HG03460 (cell line): Measurements from ENCODE around the gene DNAJC15.
A peak's percentile ranks its signal among the peaks of the same experiment; 100 is the strongest.
"Not testable (repeated sequence)": the region's sequence is repeated elsewhere in the genome, so short reads cannot be mapped to it uniquely, and the experiment has no call there.

Experiments
- ATAC-seq: cut with Tn5 transposase; IDR thresholded peaks from one replicate; pipeline ENCODE4 v1.9.1; 2021; ENCODE audit not compliant: unreplicated experiment

Gene DNAJC15

DNA sequence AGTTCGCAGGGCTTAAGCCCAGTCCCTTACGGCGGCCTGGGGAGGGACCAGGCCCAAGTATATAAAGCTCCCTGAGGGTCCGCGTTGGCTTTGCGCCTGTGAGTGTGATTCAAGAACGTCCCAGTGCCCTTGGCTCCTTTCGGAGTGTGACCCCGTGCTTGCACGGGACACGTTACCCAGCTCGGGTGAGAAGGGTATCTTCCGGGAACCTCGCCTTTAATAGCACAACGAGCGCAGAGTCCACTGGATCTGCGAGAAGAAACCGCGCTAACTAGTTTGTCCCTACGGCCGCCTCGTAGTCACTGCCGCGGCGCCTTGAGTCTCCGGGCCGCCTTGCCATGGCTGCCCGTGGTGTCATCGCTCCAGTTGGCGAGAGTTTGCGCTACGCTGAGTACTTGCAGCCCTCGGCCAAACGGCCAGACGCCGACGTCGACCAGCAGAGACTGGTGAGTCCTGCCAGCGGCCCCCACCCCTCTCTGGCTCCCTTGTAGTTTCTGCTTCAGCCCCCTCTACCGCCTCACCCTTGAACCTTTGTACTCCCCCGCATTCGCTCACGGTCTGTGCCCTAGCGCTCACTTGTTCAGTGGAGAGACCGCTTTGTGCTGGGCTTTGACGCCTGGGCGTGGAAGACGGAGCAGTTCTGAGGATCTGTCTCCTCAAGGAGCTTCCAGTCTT lies at the start of gene DNAJC15:
TSS of gene DNAJC15 (plus strand) at position 298 of the 675 bp plus-strand sequence. CDS start at position 339, 41 bp downstream.
- ATAC-seq, result peak; percentile 88

DNA sequence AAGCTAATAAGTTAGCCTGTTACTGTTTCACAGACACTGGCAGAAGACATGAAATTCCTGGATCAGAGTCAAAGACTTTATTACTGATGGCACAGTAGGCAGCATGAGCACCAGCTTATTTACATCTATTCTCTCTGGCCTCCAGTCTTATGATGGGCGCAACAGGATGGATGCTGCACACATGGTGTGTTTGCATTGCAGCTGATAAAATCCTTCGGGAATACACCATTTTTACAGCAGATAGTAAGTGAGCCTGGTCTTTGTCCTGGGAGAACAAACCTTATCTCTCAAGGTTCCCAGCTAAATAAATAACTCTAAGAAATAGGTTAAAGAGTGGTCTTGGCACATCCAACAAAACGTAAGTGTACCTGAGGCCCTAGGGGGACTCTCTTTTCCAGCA lies 47.3 kb upstream of the DNAJC15 start:
- no peak for ATAC-seq

DNA sequence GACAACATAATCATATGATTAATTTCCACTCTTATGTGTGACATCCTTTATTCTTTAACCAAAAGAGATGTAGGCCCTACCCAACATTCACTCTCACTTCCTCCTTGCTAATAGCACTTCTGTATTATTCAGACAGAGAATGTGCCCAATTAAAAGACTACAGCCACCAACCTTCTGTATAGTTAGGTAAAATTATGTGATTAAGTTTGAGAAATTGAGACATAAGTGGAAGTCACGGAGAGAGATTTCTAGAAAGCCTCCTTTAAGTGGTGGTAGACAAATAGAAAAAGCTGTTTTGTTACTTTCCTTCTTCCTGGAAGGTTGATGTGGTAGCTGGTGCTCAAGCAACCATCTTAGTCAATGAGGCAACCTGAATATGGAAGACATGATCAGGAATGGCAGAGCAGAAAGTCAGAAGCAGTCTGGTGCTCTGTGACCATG lies 46.1 kb upstream of the DNAJC15 start:
- no peak for ATAC-seq

DNA sequence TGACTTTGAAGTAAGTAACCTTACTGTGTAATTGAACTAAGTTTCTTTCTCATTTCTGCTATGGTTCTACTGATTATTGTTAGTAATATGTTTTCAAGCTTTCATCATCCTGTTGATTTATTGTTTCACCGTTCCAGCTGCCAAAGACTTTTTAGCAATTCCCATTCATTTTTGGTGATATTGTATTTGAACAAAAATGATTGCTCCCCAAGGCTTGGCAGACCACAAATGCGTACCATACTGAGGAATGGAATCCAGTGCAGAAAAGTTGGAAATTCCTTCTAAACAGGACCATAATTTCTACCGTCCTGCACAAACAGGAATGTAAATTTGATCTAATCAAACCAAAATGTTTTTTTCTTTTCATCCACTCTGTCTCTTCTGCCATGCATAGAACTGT lies 42.1 kb upstream of the DNAJC15 start:
- no peak for ATAC-seq

DNA sequence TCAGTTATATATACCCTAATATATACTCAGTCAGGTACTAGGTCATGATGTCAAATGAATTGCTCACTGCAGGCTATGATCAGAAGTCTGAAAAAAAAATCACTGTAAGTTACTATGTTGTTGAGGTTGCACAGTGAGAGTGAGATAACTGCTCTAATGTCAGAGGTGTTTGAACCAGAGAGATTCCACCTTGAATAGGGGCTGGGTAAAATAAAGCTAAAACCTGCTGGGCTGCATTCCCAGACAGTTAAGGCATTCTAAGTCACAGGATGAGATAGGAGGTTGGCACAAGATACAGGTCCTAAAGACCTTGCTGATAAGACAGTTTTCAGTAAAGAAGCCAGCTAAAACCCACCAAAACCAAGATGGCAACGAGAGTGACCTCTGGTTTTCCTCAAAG lies 41.5 kb upstream of the DNAJC15 start:
- no peak for ATAC-seq

DNA sequence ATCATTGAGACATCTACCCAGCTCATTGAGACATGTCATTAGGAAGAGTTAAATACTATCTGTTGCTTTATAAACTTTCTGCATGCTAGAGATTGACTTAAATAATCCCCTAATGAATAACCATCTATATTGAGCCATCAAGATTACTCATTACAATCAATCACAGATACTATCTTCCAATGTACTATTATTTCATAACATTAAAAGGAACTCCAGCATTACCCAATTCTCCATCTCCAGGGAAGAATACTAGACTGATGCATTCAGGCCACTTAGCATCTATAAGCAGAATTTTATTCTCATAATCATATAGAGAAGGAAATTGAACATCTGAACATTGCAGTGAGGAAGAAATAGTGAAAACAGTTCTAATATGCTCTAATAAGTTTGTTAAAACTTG lies 39.4 kb upstream of the DNAJC15 start:
- no peak for ATAC-seq

DNA sequence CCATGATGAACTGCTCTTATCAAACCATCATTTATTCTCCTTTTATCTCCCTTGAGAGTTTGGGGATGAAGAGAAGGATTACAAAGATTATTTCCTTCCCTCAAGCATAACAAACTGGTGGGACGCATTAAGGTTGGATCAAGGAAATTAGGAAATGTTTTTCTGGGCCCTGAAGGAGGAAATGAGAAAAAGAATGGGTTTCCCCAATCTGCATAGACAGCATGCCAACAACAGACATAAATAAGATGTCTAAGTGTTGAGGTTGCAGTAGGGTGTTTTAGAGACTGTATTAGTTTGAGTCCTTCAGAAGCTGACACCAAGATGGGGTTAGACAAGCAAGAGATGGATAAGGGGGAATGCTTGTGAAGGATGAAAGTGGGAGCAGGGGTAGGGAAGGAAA lies 38.7 kb upstream of the DNAJC15 start:
- no peak for ATAC-seq

DNA sequence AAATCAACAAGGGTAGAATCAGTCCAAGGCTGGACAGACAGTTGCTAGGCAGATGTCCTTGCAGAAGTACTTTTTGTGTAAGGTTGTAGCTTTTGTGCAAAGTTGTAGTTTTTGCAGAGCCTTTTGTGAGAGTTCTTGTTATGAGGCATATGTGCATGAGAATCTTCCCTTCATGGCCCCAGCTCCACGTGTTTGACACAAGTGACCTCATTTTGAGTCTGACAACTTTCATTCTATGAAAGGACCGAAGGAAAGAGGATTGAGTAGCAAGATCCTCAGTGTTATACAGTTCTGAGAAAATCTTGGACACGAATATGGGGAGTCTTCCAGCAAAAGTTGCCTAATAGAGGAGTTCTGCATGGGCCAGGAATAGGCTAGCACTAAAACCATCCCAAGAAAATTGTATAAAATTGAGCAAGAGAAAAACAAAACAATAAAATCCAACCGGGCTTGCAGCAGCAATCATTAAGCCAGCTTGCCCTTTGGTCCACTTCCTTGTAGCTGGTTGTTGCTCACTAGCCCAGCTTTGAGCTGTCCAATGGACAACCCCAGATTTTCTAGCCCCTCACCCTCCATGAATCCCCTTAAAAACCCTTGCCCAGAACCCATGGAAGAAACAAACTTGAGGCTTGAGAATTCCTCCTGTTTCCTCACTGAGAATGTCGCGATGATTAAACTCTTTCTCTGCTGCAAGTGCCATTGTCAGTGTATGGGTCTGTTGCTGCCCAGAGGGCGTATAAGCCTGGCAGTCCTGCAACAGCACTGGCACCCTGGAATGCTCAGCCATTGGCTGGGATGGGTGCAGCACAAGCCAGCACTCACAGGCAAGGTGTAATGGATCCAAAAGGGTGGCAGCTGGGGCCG lies 37.8 kb upstream of the DNAJC15 start:
- no peak for ATAC-seq

DNA sequence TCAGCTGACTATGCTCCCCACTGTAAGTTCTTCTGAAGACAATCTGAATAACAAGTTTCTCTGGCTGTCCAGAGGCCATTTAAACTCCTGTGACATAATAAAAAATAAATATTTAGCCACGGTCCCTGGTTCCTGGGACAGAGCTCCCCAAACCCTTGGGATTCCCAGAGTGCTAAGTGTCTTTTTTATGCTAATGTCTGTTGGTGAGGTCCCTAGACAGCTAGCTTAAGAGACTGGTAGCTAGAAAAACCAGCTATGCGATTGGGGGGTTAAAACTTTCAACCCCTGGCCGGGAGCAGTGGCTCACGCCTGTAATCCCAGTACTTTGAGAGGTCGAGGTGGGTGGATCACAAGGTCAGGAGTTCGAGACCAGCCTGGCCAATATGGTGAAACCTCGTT lies 37.2 kb upstream of the DNAJC15 start:
- ATAC-seq, result no peak

DNA sequence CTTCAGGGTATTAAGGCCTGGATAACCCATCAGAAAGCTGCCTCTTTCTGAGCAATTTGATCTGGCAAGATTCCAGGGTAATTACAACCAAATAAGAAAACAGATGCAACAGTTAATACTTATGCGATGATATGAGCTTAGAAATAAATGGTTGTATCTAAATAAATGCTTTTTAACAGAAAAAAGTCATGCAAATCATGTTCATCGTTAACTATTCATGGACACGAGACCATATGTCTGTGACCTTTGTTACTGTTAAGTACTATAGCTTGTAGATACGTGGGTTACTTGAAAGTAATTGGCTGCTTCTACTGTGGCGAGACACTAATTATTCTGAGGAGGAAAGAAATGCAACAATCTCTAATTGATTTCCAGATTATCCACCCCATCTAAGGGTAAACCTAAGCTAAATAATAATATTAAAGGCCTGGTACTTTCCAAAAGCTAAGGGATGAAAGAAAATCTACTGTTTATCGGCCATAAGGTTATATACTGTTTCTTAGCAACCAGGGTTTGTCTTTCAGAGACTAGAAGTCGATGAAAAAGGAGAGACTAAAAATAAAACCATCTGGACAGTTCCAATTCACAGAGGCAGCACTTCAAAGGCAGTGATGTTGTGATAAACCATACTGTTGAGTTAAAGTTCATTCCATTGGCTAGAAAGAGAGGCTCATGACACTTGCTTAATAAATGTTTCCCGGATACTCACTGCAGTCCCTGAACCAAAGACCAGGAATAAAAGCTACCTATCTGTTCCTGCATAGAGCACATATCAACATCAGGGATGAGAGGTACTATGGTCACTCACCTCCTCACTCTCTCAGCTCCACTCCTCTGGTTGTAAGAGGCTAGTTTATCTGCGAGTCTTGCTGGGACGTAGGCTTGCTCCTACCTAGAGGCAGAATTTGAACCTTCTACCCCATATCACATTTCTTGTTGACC lies 32.8 kb upstream of the DNAJC15 start:
- ATAC-seq, result no peak

DNA sequence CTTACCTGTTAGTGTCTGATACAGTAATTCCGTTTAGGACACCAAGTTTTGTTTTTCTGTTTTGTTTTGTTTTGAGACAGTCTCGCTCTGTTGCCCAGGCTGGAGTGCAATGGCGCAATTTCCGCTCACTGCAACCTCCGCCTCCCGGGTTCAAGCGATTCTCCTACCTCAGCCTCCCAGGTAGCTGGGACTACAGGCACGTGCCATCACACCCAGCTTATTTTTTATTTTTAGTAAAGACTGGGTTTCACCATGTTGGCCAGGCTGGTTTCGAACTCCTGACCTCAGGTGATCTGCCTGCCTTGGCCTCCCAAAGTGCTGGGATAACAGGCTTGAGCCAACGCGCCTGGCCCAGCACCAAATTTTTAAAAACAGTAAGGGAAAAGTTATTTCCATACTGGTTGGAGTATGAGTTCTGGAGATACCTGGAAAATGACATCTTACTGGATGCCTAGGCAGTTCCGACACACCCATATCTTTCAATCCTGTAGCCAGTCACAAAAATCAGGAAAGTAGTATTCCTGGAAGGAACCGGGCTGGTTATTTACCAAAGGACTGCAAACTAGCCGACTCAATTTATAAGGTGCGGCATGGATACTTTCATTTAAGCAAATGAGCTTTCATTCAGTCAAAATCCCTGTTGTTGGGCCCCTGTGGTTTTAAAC lies 32.0 kb upstream of the DNAJC15 start:
- not testable (repeated sequence) for ATAC-seq

DNA sequence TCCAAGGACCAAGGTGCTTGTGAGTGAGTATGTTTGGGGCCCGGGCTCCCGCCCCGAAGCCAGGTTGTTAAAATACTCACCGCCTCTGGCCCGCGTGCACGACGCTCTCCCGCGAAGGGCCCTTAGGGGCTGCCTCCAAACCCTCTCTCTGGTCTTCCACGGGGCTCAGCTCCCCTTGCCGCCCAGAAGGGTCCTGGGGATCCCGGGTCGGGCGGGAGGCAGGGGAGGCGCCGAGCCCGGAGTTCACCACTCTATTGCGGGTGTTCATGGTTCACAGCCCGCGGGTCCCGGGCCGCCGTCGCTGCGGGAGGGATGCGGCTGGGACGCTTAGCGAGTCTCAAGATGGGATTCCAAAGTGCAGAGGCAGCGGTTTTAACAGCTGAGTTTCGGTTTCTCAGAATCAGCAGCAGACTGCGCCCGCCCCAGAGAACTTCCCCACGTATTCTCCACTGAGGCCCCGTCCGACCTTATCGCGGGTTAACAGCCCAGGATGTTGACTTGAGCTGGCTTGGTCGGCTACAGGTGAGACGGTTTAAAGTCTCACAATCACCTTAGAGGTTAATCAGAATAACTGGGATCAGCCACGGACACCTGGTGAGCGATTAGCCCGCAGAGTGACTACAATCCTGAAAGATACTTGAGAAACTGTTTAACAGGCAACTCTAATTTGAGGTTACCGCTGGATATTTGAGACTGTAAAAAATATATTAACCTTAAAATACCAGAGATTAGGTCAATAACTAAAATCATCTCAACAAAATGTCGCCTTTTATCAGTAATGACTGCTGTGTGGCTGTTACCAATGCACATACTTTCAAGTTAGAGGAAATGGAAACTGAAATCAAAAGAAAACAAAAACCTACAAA lies 31.3 kb upstream of the DNAJC15 start, which contains the start of gene EPSTI1:
TSS of gene EPSTI1 (minus strand) at position 344 of the 866 bp plus-strand sequence. CDS start at position 268, 76 bp downstream.
- peak; percentile 78 for ATAC-seq

DNA sequence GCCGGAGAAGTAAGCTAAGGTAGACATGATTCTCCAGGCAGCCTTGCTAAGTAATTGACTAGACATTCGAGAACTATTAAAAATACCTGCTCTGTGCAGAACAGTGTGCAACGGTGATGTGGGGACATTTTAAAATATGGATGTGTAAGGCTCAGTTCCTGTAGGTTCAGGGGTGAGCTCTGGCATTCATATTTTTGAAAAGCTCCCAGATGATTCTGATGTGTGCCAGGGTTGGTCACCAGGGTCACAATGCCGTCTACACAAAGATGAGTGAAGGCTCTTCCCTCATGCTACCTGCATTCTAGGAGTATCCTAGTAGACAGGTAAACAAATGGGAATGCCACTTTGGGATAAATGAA lies 30.6 kb upstream of the DNAJC15 start:
- peak; percentile 4 for ATAC-seq

DNA sequence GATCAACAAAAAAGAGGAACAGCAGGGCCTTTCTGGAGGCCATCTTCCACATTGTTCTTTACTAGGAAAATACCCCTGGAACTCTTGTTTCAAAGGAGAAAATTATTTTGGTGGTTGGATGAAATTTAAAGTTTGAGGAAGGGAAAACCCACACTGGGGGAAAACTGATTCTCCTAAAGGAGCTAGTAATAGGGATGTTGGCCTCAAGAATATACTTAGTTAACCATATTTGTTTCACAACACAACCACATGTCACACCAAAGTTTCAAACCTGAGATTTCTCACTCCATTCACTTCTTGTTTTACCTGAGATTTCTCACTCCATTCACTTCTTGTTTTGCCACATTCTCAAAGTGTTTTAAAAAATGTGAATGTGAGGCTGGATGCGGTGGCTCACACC lies 28.5 kb upstream of the DNAJC15 start:
- ATAC-seq, result no peak

DNA sequence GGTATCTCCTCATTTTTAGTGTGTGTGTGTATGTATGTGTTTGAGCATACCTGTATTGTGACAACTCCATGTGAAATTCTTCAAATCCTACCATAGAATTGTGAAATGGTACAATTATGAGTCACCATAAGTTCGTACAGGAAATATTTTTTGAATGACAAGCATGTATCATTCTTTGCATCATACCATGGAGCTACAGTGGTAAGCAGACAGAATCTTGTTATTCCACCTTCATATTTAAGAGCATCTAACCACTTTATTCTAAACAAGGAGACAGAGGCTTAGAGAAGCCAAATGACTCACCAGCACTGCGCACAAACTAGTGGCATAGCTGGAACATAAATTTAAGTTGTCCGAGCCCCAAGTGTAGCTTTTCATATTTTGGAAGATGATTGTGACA lies 26.8 kb upstream of the DNAJC15 start:
- no peak for ATAC-seq

DNA sequence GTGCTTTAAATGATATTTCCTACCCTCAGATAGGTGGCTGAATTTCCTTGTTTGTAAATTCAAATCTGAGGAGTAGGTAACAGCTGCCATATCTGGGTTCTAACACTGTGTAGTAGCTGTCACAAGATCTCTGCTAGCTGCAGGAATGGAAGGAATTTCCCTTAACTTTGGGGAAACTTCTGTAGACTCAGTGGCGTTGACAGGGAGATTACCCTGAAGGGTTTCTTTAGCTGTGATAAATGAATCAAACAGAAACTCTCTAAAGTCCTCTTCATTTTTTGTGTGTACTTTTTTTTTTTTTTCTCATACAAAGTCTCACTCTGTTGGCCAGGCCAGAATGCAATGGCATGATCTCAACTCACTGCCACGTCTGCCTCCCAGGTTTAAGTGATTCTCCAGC lies 26.0 kb upstream of the DNAJC15 start:
- ATAC-seq, result peak; percentile 51

DNA sequence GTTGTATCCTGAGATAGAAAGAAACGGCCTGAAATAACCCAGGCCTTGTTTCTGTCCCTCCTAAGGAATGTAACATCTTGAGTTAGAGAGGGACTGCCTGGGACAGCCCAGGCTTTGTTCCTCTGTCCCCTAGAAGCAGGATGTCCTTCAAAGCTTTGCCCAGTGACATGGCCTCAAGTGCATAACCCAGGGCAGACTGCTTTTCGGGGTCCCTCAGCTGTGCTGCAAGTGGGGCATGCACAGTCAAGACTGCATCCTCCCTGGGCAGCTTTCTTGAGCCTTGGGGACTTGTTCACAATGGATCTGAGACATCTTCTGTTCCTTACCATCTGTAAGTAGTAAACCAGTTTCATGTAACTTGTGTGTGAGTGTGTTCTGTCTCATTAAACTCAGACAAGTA lies 23.9 kb upstream of the DNAJC15 start:
- ATAC-seq, result no peak

DNA sequence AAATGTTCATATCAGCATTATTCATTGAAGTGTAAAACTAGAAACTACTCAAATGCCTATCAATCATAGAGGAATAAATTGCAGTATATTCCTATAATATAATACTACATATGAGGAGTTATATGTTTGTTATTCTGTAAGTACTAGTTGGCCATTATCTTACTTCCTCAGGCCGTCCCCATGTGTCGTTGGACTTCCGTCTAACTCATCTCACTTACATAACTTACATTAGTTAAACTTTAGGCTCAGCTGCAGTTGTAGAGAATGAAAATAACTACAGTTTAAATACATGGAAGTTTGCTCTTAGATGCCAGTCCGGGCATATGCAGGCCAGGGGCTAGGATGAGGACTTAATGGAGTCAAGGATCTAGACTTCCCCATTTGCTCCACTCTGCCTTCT lies 22.7 kb upstream of the DNAJC15 start:
- ATAC-seq, result no peak

DNA sequence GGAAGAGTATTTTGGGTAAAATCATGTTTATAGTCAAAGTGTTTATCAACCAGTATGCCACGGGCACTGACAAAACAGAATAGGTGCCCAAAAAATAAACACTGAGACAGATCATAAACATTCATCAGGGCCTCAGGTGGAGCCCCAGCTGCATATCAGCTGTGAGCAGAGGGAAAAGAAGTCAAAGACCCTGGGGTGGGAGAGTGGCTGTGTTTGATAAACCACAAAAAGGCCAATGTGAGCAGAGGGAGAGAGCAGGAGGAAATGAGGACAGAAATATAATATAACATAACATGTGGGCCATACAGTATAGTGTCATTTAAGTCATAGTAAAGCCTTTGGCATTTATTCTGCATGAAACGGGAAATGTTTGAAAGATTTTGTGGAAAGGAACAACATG lies 21.4 kb upstream of the DNAJC15 start:
- no peak for ATAC-seq

DNA sequence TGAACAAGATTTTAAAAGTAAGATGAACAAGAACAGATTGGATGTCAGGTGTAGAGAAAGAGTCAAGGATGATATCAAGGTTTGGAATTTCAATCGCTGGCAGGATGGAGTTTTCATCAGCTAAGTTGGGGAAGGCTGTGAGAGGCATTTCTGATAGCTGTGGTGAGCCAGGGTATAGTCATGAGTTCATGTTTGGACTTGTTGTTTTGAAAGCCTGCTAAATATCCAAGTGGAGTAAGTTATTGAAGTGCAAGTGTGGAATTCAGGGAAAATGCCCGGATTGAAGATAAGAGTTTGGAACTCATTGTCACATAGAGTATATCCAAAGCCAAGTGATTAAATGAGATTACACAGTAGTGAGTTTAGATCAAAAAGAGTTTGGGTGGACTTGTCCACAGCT lies 20.4 kb upstream of the DNAJC15 start:
- no peak for ATAC-seq
